Fibroblast of skin of scalp (primary cell): ENCODE results near the gene FBXL14. TPM values are rescaled to one million over a fixed set of nuclear protein-coding genes. Genes with fewer than 3 reads are reported as not detected.

Experiments used
- DNase-seq: peaks from one replicate; pipeline ENCODE4 v3.0.0-alpha.2; 2013
- polyA plus RNA-seq, 2 experiments: library from polyadenylated mRNA; unstranded; fragments of 120-200 nt; gene quantifications; one replicate each; pipeline ENCODE4 v1.2.1, GENCODE V29; 2013; ENCODE audit not compliant: insufficient read length in 2 of 2

FBXL14 gene
- 4.4 TPM for polyA plus RNA-seq (2013, experiment 1 of 2; ENCODE audit: insufficient read length)
- polyA plus RNA-seq (2013, experiment 2 of 2; ENCODE audit: insufficient read length): 4.7 TPM

DNA sequence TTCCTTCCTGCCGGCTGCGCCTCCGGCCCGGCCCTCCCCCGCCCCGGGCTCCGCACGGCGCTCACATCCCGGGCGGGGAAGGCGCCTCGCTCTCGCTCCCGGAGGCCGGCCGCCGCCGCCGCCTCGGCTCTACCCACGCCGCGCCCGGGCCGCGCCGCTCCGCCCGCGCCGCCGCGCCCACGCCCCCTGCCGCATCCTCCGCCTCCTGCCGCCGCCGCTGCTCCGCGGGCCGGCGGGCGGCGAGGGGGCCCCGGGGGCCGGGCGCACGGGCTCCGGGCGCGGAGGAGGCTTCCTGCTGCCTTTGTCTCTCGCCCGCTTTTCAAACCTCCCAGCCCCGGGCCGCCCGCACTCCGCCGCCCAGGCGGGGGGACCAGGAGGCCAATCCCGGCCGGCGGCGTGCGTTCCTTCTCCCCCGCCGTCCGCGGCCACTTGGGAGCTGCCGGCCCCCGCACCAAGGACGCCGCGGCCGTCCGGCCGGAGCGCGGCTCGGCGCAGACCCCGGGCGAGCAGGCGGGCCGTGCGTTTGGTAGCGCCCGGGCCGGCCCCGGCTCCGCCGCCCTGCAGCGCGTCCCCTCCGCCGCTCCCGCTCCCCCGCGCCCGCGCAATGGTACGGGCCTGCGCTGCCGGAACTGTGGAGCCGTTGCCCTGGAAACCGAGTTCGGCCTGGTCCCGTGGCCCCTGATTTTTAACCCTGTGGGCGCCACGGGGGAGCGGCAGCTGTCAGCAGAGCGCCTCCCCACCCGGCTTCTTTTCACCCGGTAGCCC, at the start of gene FBXL14:
Gene FBXL14 (minus strand): TSS at position 321 of the 765 bp plus-strand sequence. CDS start 515 bp downstream, outside the sequence.
- DNase-seq: peak; percentile 88

- DNase-seq: no peak
Measured at GRCh38 chr12:1643905-1644533, 49.6 kb upstream of the FBXL14 start.

- no peak for DNase-seq
Measured at GRCh38 chr12:1643043-1643442, 48.7 kb upstream of the FBXL14 start.

- DNase-seq: no peak
Measured at GRCh38 chr12:1642513-1642912, 48.1 kb upstream of the FBXL14 start.

- DNase-seq: no peak
Measured at GRCh38 chr12:1640328-1641234, 46.2 kb upstream of the FBXL14 start.

GRCh38 chr12:1639538-1639937, 45.2 kb upstream of the FBXL14 start:
- DNase-seq: no peak

- no peak for DNase-seq
Measured at GRCh38 chr12:1638203-1638602, 43.8 kb upstream of the FBXL14 start.

DNA sequence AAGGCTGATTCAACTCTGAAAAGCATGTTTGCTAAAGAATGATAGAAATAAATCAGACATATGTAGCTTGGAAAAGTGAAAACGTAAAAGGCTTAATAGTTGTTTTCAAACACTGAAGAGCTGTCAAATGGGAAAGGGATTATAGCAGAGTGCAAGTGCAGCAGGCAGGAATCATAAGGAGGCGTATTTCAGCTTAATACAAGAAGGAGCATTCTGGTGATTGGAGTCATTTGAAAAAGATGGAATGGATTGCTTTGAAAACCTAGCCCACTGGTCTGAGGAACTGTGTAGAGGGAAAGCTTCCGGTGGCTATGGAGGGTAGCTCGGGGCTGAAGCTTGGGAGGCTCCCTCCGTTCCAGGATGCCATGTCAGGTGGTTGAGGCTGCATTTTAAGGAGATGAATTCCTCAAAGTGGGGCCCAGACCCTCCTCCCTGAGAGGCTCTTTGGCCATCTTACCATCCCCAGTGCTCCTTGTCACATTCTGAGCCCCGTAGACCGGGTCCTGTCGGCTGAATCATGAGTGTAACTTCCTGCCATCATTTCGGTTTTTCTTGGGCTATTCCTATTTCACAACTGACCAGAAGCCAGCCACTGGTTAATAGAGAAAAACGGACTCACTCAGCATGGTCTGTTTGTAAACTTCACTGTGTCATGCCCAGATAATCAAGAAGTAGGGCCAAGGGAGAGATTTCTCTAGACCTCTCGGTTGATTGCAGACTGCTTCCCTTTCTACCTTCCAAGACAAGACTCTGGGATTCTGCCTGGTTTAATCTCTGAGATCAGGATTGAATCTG, 41.1 kb upstream of the FBXL14 start:
- DNase-seq: no peak

GRCh38 chr12:1634590-1635191, 40.3 kb upstream of the FBXL14 start:
- DNase-seq: peak; percentile 78

GRCh38 chr12:1634149-1634548, 39.8 kb upstream of the FBXL14 start:
- DNase-seq: no peak

- no peak for DNase-seq
Measured at GRCh38 chr12:1633459-1633858, 39.1 kb upstream of the FBXL14 start.

DNA sequence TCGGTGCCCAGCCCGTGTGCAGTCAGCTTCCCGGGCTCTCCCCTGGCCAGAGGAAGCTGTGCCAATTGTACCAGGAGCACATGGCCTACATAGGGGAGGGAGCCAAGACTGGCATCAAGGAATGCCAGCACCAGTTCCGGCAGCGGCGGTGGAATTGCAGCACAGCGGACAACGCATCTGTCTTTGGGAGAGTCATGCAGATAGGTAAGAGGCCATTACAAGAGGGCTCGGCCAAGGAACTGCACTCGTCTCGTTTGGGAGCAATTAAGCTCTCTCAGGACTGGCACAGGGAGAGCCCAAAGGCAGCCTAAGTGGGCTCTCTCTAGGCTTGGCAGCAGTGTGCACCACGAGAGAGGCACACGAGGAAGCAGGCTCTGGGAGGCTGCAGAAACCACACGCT, 38.3 kb upstream of the FBXL14 start:
- no peak for DNase-seq

DNA sequence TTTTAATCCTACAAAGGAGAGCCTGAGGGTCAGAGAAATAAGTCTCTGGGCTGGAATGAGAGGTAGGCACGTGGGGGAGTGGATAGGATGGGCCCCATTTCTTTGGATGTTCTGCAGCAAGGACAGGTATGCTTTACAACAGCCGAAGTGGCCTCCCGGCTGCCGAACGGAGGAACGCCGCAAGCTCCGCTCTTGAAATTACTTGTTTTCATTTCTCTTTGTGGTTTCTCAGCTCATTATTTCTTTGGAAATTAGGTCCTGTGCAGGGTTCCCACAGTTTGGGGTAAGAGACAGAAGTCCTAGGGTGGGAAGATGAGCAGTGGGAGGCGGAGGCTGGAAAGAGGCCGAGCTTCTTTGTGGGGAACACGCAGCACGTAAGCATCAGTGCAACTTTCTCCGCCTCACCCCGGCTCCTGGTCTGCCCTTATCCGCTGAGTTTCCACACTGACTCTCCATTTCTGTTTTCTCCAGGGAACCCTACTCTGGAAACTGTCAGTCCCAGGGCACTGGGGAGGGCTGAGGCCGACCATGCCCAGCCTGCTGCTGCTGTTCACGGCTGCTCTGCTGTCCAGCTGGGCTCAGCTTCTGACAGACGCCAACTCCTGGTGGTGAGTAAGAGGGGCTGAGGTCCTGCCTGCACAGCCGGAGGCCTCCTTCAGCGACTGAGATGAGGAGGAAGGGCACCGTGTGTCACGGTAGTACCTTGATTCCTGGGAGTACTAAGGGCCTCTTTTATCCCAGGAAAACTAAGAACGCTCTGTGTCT, 36.6 kb upstream of the FBXL14 start:
- peak; percentile 74 for DNase-seq

DNA sequence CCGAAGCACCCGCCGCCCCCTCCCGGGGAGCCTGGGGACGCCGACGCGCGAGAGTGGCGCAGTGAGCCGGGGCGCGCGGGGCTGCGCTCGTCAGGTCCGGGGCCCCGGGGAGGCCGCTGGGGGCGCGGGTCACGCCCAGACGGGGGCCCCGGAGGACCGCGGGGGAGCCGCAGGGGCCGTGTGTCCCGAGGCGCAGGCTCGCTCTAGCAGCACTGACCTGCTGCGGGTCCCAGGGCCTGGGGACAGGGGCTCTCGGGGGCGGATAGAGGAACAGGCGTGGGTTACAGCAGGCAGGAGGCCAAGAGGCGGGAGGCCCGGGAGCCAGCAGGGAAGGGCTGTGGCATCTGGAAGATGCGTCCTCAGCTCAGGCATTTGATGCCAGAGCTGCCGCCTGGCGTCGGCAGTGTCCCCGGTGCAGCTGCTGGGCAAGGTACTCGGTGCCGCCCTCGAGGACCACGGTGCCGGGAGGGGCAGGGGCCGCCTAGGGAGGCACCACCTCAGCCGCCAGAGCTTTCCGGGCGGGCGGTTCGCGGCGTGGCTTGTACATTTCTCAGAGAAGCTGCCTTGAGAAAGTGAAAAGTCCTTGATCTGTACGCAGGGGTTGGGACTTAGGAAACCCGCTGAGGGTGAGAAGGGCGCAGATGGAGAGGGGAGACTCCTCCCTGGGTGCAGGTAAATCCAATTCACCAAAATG, 35.9 kb upstream of the FBXL14 start:
- DNase-seq: peak; percentile 55

DNA sequence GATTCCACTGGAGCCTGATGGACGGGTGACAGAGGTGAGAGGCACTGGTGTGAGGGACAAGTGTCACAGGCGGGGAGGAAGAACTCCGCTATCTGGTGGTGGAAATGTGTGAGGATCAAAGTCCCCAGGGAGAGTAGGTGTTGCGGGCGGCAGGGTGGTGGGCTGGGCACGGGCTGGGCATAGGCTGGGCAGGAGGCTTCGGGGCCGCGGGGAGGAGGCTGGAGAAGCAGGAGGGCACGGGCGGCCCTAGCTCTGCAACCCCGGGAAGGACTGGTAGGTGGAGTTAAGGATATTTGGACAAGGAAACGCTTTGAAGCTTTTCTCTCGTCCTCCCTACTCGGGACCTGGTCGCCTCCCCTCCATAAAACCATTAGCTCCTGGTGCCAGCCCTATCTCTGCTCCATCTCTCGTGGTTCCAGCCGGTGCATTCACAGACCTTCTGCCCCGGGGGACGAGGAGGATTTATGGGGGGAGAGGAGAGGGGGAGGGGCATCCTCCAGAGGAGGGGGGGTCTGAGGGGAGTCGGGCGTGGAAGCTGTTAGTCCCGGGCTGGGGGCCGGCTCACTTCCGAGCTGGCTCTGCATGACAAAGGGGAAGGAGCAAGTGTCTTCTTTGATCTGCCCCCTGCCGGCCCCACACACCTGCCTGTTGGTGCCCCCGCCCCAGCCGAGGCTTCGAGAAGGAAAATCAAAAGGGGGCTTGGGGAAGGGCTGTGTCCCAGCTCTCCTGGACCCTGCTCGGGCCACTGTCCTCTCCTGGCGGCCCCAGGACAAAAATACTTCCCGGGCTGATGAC, 35.2 kb upstream of the FBXL14 start:
- DNase-seq: no peak

- no peak for DNase-seq
Measured at GRCh38 chr12:1628666-1629337, 34.4 kb upstream of the FBXL14 start, which contains the start of gene WNT5B. WNT5B (plus strand) TSS chr12:1629231; CDS start chr12:1631355, 2,124 bp downstream.

- no peak for DNase-seq
Measured at GRCh38 chr12:1622406-1622805, 28.0 kb upstream of the FBXL14 start.

- no peak for DNase-seq
Measured at GRCh38 chr12:1620092-1620491, 25.7 kb upstream of the FBXL14 start.

- no peak for DNase-seq
Measured at GRCh38 chr12:1619587-1619986, 25.2 kb upstream of the FBXL14 start.
